DOHH2 (cell line): ENCODE results near the gene PCDHGA10.

Source experiments
- H3F3A ChIP-seq: fragments of 200-600 bp; sonication (generic), shearing (Covaris generic); 2 replicates; pipeline ENCODE4 v1.6.0; 2016; ENCODE audit warnings: antibody characterized with exemption, mild to moderate bottlenecking; ENCODE audit not compliant: control insufficient read depth, insufficient read depth
- H3K27ac ChIP-seq: fragments of 200-600 bp; sonication (generic); 2 replicates; pipeline ENCODE4 v1.5.1; 2014; ENCODE audit warnings: low read depth, mild to moderate bottlenecking, low read length, moderate library complexity
- H3K27me3 ChIP-seq: fragments of 200-600 bp; sonication (generic); 2 replicates; pipeline ENCODE4 v1.6.1; 2014; ENCODE audit warnings: mild to moderate bottlenecking, low read length, mixed read lengths; ENCODE audit not compliant: control insufficient read depth
- H3K36me3 ChIP-seq: fragments of 200-600 bp; sonication (generic); 2 replicates; pipeline ENCODE4 v1.6.1; 2014; ENCODE audit warnings: mild to moderate bottlenecking, low read length, moderate library complexity, mixed read lengths; ENCODE audit not compliant: control insufficient read depth
- H3K4me1 ChIP-seq: fragments of 200-600 bp; sonication (generic); 2 replicates; pipeline ENCODE4 v1.6.1; 2014; ENCODE audit warnings: mild to moderate bottlenecking, low read length, mixed read lengths; ENCODE audit not compliant: control insufficient read depth
- H3K4me2 ChIP-seq: fragments of 200-600 bp; sonication (generic); 2 replicates; pipeline ENCODE4 v1.6.0; 2014; ENCODE audit warnings: mild to moderate bottlenecking, low read length, moderate library complexity
- H3K4me3 ChIP-seq: fragments of 200-600 bp; sonication (generic); 2 replicates; pipeline ENCODE4 v1.5.1; 2014; ENCODE audit warnings: mild to moderate bottlenecking, low read length, mixed read lengths
- H3K79me2 ChIP-seq: fragments of 200-600 bp; sonication (generic); 2 replicates; pipeline ENCODE4 v1.6.1; 2014; ENCODE audit warnings: mild to moderate bottlenecking, low read length, mixed read lengths; ENCODE audit not compliant: control insufficient read depth
- H3K9me2 ChIP-seq: fragments of 200-600 bp; sonication (generic); replicated peaks from 2 replicates; pipeline ENCODE4 v1.6.1; 2014; ENCODE audit warnings: mild to moderate bottlenecking, low read length, mixed read lengths; ENCODE audit not compliant: control insufficient read depth
- H3K9me3 ChIP-seq: fragments of 200-600 bp; sonication (generic); 2 replicates; pipeline ENCODE4 v1.6.1; 2014; ENCODE audit warnings: antibody characterized with exemption, low read length, mixed read lengths; ENCODE audit not compliant: control insufficient read depth, insufficient read depth
- H4K20me1 ChIP-seq: fragments of 200-600 bp; sonication (generic); 2 replicates; pipeline ENCODE4 v1.6.0; 2014; ENCODE audit warnings: low read depth, mild to moderate bottlenecking, antibody characterized with exemption, low read length, moderate library complexity; ENCODE audit not compliant: control insufficient read depth, insufficient read depth
- CTCF ChIP-seq: fragments of 200-600 bp; sonication (generic); IDR thresholded peaks from one replicate; pipeline ENCODE4 v1.5.1; 2014; ENCODE audit warnings: antibody characterized with exemption, mild to moderate bottlenecking, low read depth, low read length; ENCODE audit not compliant: poor library complexity, severe bottlenecking
- EZH2phosphoT487 ChIP-seq: fragments of 200-600 bp; sonication (generic); IDR thresholded peaks from 2 replicates; pipeline ENCODE4 v1.6.1; 2017; ENCODE audit warnings: borderline replicate concordance, mild to moderate bottlenecking, antibody characterized with exemption, low read length, moderate library complexity, mixed read lengths

PCDHGA10 gene

DNA sequence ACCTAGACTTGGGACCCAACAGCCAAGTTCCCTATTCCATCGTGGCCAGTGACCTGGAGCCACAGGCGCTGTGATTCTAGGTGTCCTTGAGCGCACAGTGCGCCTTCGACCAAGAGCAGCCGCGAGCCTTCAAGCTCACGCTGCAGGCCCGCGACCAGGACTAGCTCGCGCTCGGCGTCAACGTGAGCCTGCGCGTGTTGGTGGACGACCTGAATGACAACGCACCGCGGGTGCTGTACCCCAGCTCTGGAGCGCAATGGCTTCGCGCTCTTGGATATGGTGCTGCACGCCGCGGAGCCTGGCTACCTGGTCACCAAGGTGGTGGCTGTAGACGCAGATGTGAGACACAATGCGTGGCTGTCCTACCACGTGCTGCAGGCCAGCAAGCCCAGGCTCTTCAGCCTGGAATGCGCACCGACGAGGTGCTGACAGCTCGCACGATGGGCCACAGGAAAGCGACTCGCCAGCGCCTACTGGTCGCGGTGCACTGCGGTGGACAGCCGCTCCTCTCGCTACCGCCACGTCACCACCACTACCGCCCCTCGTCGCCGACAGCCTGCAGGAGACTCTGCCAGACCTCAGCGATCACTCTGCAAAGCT, 28.9 kb downstream of the PCDHGA10 start:
- Histone ChIP-seq H3K4me3 (no peak overlapping the region), H3K36me3 (no peaks in the 10 kb centered on the region; the same call in 1 of the 2 replicates), H3K27ac (no peak overlapping the region), H3K4me2 (no peak overlapping the region), H3K4me1 (peaks cover 15% of the 10 kb centered on the region), H3K9me2 (no peaks in the 10 kb centered on the region), H3F3A (0 out of 2 replicates have a peak, but pooled peaks cover 2% of the 10 kb centered on the region), H3K27me3 (no peaks in the 10 kb centered on the region), H4K20me1 (no peaks in the 10 kb centered on the region), H3K9me3 (no peaks in the 10 kb centered on the region), H3K79me2 (no peaks in the 10 kb centered on the region)
- TF ChIP-seq CTCF (no peak), EZH2phosphoT487 (no peak)

DNA sequence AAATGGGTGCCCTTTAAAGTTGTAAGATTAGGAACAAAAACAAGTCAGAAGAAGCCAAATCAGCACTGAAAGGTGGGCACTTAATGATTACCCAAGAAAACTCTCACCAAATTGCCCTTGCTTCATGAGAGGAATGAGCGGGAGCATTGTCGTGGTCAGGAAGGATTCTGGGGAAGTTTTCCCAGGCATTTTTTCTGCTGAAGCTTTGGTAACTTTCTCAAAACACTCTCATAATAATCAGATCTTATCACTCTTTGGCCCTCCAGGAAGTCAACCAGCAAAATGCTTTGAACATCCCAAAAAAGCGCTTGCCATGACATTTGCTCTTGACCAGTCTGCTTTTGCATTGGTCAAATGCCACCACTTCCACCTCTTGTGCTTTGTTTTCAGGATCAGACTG, 52.6 kb downstream of the PCDHGA10 start:
- no peak overlapping the region for H3K4me2 ChIP-seq

More for the DNA sequence above, 52.6 kb downstream of the PCDHGA10 start:
- no peak for TF ChIP-seq EZH2phosphoT487
- no peak for TF ChIP-seq CTCF
- H3K27me3 ChIP-seq: no peaks in the 10 kb centered on the region
- no peaks in the 10 kb centered on the region for H3K9me3 ChIP-seq
- no peaks in the 10 kb centered on the region for H3K36me3 ChIP-seq
- no peaks in the 10 kb centered on the region for H3K79me2 ChIP-seq
- H3F3A ChIP-seq: no peaks in the 10 kb centered on the region
- H3K27ac ChIP-seq: no peak overlapping the region
- peaks cover 4% of the 10 kb centered on the region for H3K4me1 ChIP-seq
- no peak overlapping the region for H3K4me3 ChIP-seq
- no peaks in the 10 kb centered on the region for H4K20me1 ChIP-seq
- H3K9me2 ChIP-seq: no peaks in the 10 kb centered on the region
